ENCODE measurements around the gene TRAF3.
A peak's percentile ranks its signal among the peaks of the same experiment; 100 is the strongest.

The TRAF3 gene

GRCh38 chr14:102917469-102918211, 140.4 kb downstream of the TRAF3 start:
- H3F3A ChIP-seq (ENCODE audit: insufficient read depth, low read length) = no peaks in the 10 kb centered on the region
- peak overlapping the region; percentile 23; the same call in 1 of the 2 replicates for H3K4me2 ChIP-seq (ENCODE audit: low read length)
- H2AFZ ChIP-seq (ENCODE audit: low read length) = no peak overlapping the region
- H3K4me1 ChIP-seq (ENCODE audit: insufficient read depth, low read length, severe bottlenecking) = peaks cover 54% of the 10 kb centered on the region
- H3K27ac ChIP-seq (ENCODE audit: low read depth, low read length, poor library complexity, severe bottlenecking) = peak overlapping the region; percentile 94
- peak overlapping the region; percentile 44; the same call in 1 of the 2 replicates for H3K9ac ChIP-seq (ENCODE audit: low read length)
- no peaks in the 10 kb centered on the region for H4K20me1 ChIP-seq (ENCODE audit: insufficient read depth, low read length)
- H3K36me3 ChIP-seq (ENCODE audit: insufficient read depth, low read length) = no peaks in the 10 kb centered on the region; the same call in 1 of the 2 replicates
- H3K9me2 ChIP-seq (ENCODE audit: low read depth, low read length) = no peaks in the 10 kb centered on the region
- no peak overlapping the region for H3K4me3 ChIP-seq (ENCODE audit: low read depth, low read length, poor library complexity, severe bottlenecking)
- TF ChIP-seq EZH2 (IDR thresholded peaks at IDR 0.05; ENCODE audit: borderline replicate concordance, low read length) (no peak), CTCF (IDR thresholded peaks at IDR 0.05; ENCODE audit: low read length) (peak; percentile 65)
- no peaks in the 10 kb centered on the region for H3K79me2 ChIP-seq (ENCODE audit: insufficient read depth, low read length)
- no peaks in the 10 kb centered on the region for H3K9me3 ChIP-seq (ENCODE audit: low read length)
- no peaks in the 10 kb centered on the region for H3K27me3 ChIP-seq (ENCODE audit: insufficient read depth, low read length)

GRCh38 chr14:102918438-102918837, 141.2 kb downstream of the TRAF3 start:
- TF ChIP-seq CTCF (IDR thresholded peaks at IDR 0.05; ENCODE audit: low read length) (no peak), EZH2 (IDR thresholded peaks at IDR 0.05; ENCODE audit: borderline replicate concordance, low read length) (no peak)
- H3K27ac ChIP-seq (ENCODE audit: low read depth, low read length, poor library complexity, severe bottlenecking) = no peak overlapping the region
- no peaks in the 10 kb centered on the region for H4K20me1 ChIP-seq (ENCODE audit: insufficient read depth, low read length)
- H3K9ac ChIP-seq (ENCODE audit: low read length) = no peak overlapping the region
- no peaks in the 10 kb centered on the region for H3K27me3 ChIP-seq (ENCODE audit: insufficient read depth, low read length)
- peaks cover 59% of the 10 kb centered on the region for H3K4me1 ChIP-seq (ENCODE audit: insufficient read depth, low read length, severe bottlenecking)
- H3K36me3 ChIP-seq (ENCODE audit: insufficient read depth, low read length) = no peaks in the 10 kb centered on the region; the same call in 1 of the 2 replicates
- no peaks in the 10 kb centered on the region for H3F3A ChIP-seq (ENCODE audit: insufficient read depth, low read length)
- H3K79me2 ChIP-seq (ENCODE audit: insufficient read depth, low read length) = no peaks in the 10 kb centered on the region
- no peak overlapping the region for H3K4me3 ChIP-seq (ENCODE audit: low read depth, low read length, poor library complexity, severe bottlenecking)
- H2AFZ ChIP-seq (ENCODE audit: low read length) = no peak overlapping the region
- H3K9me3 ChIP-seq (ENCODE audit: low read length) = no peaks in the 10 kb centered on the region
- H3K9me2 ChIP-seq (ENCODE audit: low read depth, low read length) = no peaks in the 10 kb centered on the region
- no peak overlapping the region for H3K4me2 ChIP-seq (ENCODE audit: low read length)

- H3K9me3 ChIP-seq (ENCODE audit: low read length) = no peaks in the 10 kb centered on the region
- H3F3A ChIP-seq (ENCODE audit: insufficient read depth, low read length) = no peaks in the 10 kb centered on the region
- H3K79me2 ChIP-seq (ENCODE audit: insufficient read depth, low read length) = no peaks in the 10 kb centered on the region
- no peak overlapping the region for H3K27ac ChIP-seq (ENCODE audit: low read depth, low read length, poor library complexity, severe bottlenecking)
- H3K27me3 ChIP-seq (ENCODE audit: insufficient read depth, low read length) = no peaks in the 10 kb centered on the region
- H4K20me1 ChIP-seq (ENCODE audit: insufficient read depth, low read length) = no peaks in the 10 kb centered on the region
- no peaks in the 10 kb centered on the region; the same call in 1 of the 2 replicates for H3K36me3 ChIP-seq (ENCODE audit: insufficient read depth, low read length)
- H3K4me1 ChIP-seq (ENCODE audit: insufficient read depth, low read length, severe bottlenecking) = peaks cover 39% of the 10 kb centered on the region
- no peak overlapping the region for H3K4me3 ChIP-seq (ENCODE audit: low read depth, low read length, poor library complexity, severe bottlenecking)
- no peak overlapping the region for H2AFZ ChIP-seq (ENCODE audit: low read length)
- H3K9me2 ChIP-seq (ENCODE audit: low read depth, low read length) = no peaks in the 10 kb centered on the region
- no peak overlapping the region for H3K9ac ChIP-seq (ENCODE audit: low read length)
- H3K4me2 ChIP-seq (ENCODE audit: low read length) = no peak overlapping the region
- no peak for TF ChIP-seq EZH2 (IDR thresholded peaks at IDR 0.05; ENCODE audit: borderline replicate concordance, low read length)
- no peak for TF ChIP-seq CTCF (IDR thresholded peaks at IDR 0.05; ENCODE audit: low read length)
Measured at GRCh38 chr14:102920273-102920997, 143.2 kb downstream of the TRAF3 start.

Measured in OCI-LY1 (cell line).